Sciatic nerve (tissue), 2 donors: ENCODE data around the gene SCARB1. TPM values are rescaled to one million over a fixed set of nuclear protein-coding genes. Genes with fewer than 3 reads are reported as not detected.

Experiments used
- ATAC-seq: fragments of 200-7000 bp; cut with Tn5 transposase; one replicate; pipeline ENCODE4 v1.9.1; 2020; ENCODE audit warnings: mild to moderate bottlenecking, moderate library complexity
- DNase-seq: peaks from one replicate; pipeline ENCODE4 v3.0.0-alpha.2; 2020; ENCODE audit warnings: low spot score
- intact Hi-C: fragments of 100-400 bp; cut with DNase I; formaldehyde crosslinking; loops from one replicate; pipeline ENCODE4 v1.14.2; 2022
- total RNA-seq: library from RNA; stranded (reverse); fragmentation: NEBNext Ultra II Directional; extraction: Animal tissue kit (Norgen Biotek cat#: 25700); gene quantifications from one replicate; pipeline ENCODE4 v1.2.1, GENCODE V29; 2021
- donor health status: DM: no; HTN: no; CAD: no.
- donor health status: DM: no; HTN: no; CAD: no.

SCARB1 gene
- total RNA-seq, 1 donor from 2014 or later: 69.2 TPM

GRCh38 chr12:124812356-124812755 lies 51.3 kb downstream of the SCARB1 start:
- ATAC-seq: no peak
- no peak for DNase-seq
- intact Hi-C loops: no loop called here

- DNase-seq: no peak
- ATAC-seq: no peak
- intact Hi-C loops: no loop called here
Observed at GRCh38 chr12:124811633-124812032, 52.0 kb downstream of the SCARB1 start.

- intact Hi-C loops: no loop called here
- no peak for ATAC-seq
- no peak for DNase-seq
Observed at GRCh38 chr12:124809878-124810277, 53.8 kb downstream of the SCARB1 start.

GRCh38 chr12:124809391-124809790 lies 54.3 kb downstream of the SCARB1 start:
- intact Hi-C loops: no loop called here
- ATAC-seq (no peak), DNase-seq (no peak)

GRCh38 chr12:124808272-124808671 lies 55.4 kb downstream of the SCARB1 start:
- intact Hi-C loops: no loop called here
- ATAC-seq (no peak), DNase-seq (no peak)

- intact Hi-C loops: no loop called here
- DNase-seq (no peak), ATAC-seq (no peak)
Observed at GRCh38 chr12:124805876-124806668, 57.6 kb downstream of the SCARB1 start.

GRCh38 chr12:124805050-124805449 lies 58.6 kb downstream of the SCARB1 start:
- no peak for ATAC-seq
- intact Hi-C loops: no loop called here
- no peak for DNase-seq

GRCh38 chr12:124804011-124804621 lies 59.5 kb downstream of the SCARB1 start:
- ATAC-seq (peak; percentile 78), DNase-seq (no peak)
- intact Hi-C loops: no loop called here

GRCh38 chr12:124802361-124802760 lies 61.3 kb downstream of the SCARB1 start:
- intact Hi-C loops: no loop called here
- no peak for ATAC-seq
- no peak for DNase-seq

GRCh38 chr12:124800506-124800905 lies 63.2 kb downstream of the SCARB1 start:
- intact Hi-C loops: no loop called here
- DNase-seq (no peak), ATAC-seq (no peak)

GRCh38 chr12:124797321-124797720 lies 66.3 kb downstream of the SCARB1 start:
- no peak for ATAC-seq
- intact Hi-C loops: no loop called here

GRCh38 chr12:124796303-124796960 lies 67.2 kb downstream of the SCARB1 start:
- intact Hi-C loops: no loop called here
- ATAC-seq: no peak
- no peak for DNase-seq

More at GRCh38 chr12:124797321-124797720, 66.3 kb downstream of the SCARB1 start:
- DNase-seq: no peak

- intact Hi-C loops: no loop called here
- ATAC-seq (no peak), DNase-seq (no peak)
Observed at GRCh38 chr12:124795081-124795948, 68.3 kb downstream of the SCARB1 start.

- intact Hi-C loops: no loop called here
- peak; percentile 21 for ATAC-seq
Observed at GRCh38 chr12:124792961-124793441, 70.7 kb downstream of the SCARB1 start.

GRCh38 chr12:124792156-124792555 lies 71.5 kb downstream of the SCARB1 start:
- DNase-seq (no peak), ATAC-seq (peak; percentile 31)
- intact Hi-C loops: no loop called here

More at GRCh38 chr12:124792961-124793441, 70.7 kb downstream of the SCARB1 start:
- DNase-seq: no peak

GRCh38 chr12:124790650-124791400 lies 72.8 kb downstream of the SCARB1 start:
- no peak for DNase-seq
- ATAC-seq: no peak
- intact Hi-C loops: no loop called here

GRCh38 chr12:124788936-124789555 lies 74.6 kb downstream of the SCARB1 start:
- ATAC-seq (no peak), DNase-seq (no peak)
- intact Hi-C loops: no loop called here
